Measurements from ENCODE around the gene HOOK1. TPM values are rescaled to one million over a fixed set of nuclear protein-coding genes. Genes with fewer than 3 reads are reported as not detected.
"Not testable (repeated sequence)": the region's sequence is repeated elsewhere in the genome, so short reads cannot be mapped to it uniquely, and the experiment has no call there.

The HOOK1 gene
- total RNA-seq, 2 donors from 2014 or later, result 17.1 to 20.5 TPM

- TF ChIP-seq, protein P1, sequence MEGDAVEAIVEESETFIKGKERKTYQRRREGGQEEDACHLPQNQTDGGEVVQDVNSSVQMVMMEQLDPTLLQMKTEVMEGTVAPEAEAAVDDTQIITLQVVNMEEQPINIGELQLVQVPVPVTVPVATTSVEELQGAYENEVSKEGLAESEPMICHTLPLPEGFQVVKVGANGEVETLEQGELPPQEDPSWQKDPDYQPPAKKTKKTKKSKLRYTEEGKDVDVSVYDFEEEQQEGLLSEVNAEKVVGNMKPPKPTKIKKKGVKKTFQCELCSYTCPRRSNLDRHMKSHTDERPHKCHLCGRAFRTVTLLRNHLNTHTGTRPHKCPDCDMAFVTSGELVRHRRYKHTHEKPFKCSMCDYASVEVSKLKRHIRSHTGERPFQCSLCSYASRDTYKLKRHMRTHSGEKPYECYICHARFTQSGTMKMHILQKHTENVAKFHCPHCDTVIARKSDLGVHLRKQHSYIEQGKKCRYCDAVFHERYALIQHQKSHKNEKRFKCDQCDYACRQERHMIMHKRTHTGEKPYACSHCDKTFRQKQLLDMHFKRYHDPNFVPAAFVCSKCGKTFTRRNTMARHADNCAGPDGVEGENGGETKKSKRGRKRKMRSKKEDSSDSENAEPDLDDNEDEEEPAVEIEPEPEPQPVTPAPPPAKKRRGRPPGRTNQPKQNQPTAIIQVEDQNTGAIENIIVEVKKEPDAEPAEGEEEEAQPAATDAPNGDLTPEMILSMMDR (IDR thresholded peaks at IDR 0.05), result no peak
- no peak for TF ChIP-seq POLR2A (IDR thresholded peaks at IDR 0.05)
- intact Hi-C loops (cut with DNase I), result no loop called here
- Histone ChIP-seq H3K4me3 (no peak overlapping the region), H3K27ac (no peak overlapping the region), H3K27me3 (no peaks in the 10 kb centered on the region), H3K9me3 (no peaks in the 10 kb centered on the region), H3K36me3 (replicated peaks in 1 of 2; ENCODE audit: insufficient read depth in 1 of 2, low read depth in 2 of 2) (no peaks in the 10 kb centered on the region), H3K4me1 (no peaks in the 10 kb centered on the region)
- ATAC-seq, result no peak
- no peak for DNase-seq
- WGBS, 2 donors, result 61 to 63% methylated on average over 2 of the region's 2 CpGs
Measured at GRCh38 chr1:59831529-59831928, 16.8 kb downstream of the HOOK1 start.

- Histone ChIP-seq H3K27me3 (no peaks in the 10 kb centered on the region), H3K36me3 (replicated peaks in 1 of 2; ENCODE audit: insufficient read depth in 1 of 2, low read depth in 2 of 2) (peaks cover 0 to 5% of the 10 kb centered on the region in 2 donors), H3K27ac (no peak overlapping the region), H3K9me3 (no peaks in the 10 kb centered on the region), H3K4me1 (no peaks in the 10 kb centered on the region), H3K4me3 (no peak overlapping the region)
- intact Hi-C loops (cut with DNase I), result no loop called here
- no peak for DNase-seq
- 76 to 84% methylated on average over 2 of the region's 2 CpGs for WGBS, 2 donors
- no peak for TF ChIP-seq POLR2A (IDR thresholded peaks at IDR 0.05)
- TF ChIP-seq, protein P1 (IDR thresholded peaks at IDR 0.05), result no peak
- no peak for ATAC-seq
Measured at GRCh38 chr1:59833022-59833421, 18.3 kb downstream of the HOOK1 start.

- WGBS, 2 donors, result 59 to 67% methylated on average over 3 of the region's 3 CpGs
Measured at GRCh38 chr1:59833991-59834390, 19.2 kb downstream of the HOOK1 start.

GRCh38 chr1:59837857-59838256, 23.1 kb downstream of the HOOK1 start:
- H3K27ac ChIP-seq; H3K9me3 ChIP-seq; DNase-seq; H3K27me3 ChIP-seq; intact Hi-C loops (cut with DNase I); H3K36me3 ChIP-seq (replicated peaks in 1 of 2; ENCODE audit: insufficient read depth in 1 of 2, low read depth in 2 of 2); H3K4me1 ChIP-seq; ATAC-seq; H3K4me3 ChIP-seq: not testable (repeated sequence)
- whole genome bisulfite sequencing, 2 donors, result 44 to 58% methylated on average over 1 of the region's 1 CpG

More at GRCh38 chr1:59833991-59834390, 19.2 kb downstream of the HOOK1 start:
- H3K36me3 ChIP-seq (replicated peaks in 1 of 2; ENCODE audit: insufficient read depth in 1 of 2, low read depth in 2 of 2), result peaks cover 0 to 5% of the 10 kb centered on the region in 2 donors
- H3K4me3 ChIP-seq, result no peak overlapping the region
- DNase-seq (no peak), ATAC-seq (no peak)
- intact Hi-C loops (cut with DNase I), result no loop called here
- no peaks in the 10 kb centered on the region for H3K27me3 ChIP-seq
- TF ChIP-seq, protein P1 (IDR thresholded peaks at IDR 0.05), result no peak
- no peak for TF ChIP-seq POLR2A (IDR thresholded peaks at IDR 0.05)
- no peaks in the 10 kb centered on the region for H3K9me3 ChIP-seq
- H3K4me1 ChIP-seq, result no peaks in the 10 kb centered on the region
- H3K27ac ChIP-seq, result no peak overlapping the region

DNA sequence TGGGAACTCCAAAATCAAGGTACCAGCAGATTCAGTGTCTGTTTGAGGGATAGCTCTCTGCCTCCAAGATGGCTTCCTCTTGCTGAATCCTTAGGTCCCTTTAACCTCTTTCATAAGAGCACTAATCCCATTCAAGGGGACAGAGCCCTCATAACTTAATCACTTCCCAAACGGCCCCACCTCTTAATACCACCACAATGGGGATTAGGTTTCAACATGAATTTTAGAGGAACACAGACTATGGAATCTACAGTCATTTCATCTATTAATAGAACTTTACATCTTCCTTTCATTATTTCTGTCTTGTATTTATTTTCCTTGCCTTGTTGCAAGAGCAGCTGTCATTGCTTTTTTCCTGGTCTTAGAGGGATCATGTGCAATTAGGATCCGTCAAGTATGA, 30.3 kb downstream of the HOOK1 start:
- Histone ChIP-seq H3K9me3 (no peaks in the 10 kb centered on the region), H3K4me1 (no peaks in the 10 kb centered on the region), H3K27ac (no peak overlapping the region), H3K27me3 (no peaks in the 10 kb centered on the region), H3K36me3 (replicated peaks in 1 of 2; ENCODE audit: insufficient read depth in 1 of 2, low read depth in 2 of 2) (peaks cover 9 to 17% of the 10 kb centered on the region in 2 donors), H3K4me3 (no peak overlapping the region)
- ATAC-seq (no peak), DNase-seq (no peak)
- WGBS, 2 donors, result 70 to 79% methylated on average over 2 of the region's 2 CpGs
- TF ChIP-seq, protein P1 (IDR thresholded peaks at IDR 0.05), result no peak
- TF ChIP-seq POLR2A (IDR thresholded peaks at IDR 0.05), result no peak
- intact Hi-C loops (cut with DNase I), result no loop called here
